Uterus (tissue), 4 donors: ENCODE measurements around the gene H1-8. TPM values are rescaled to one million over a fixed set of nuclear protein-coding genes. Genes with fewer than 3 reads are reported as not detected.

Experiments
- DNase-seq, 2 donors: peaks; one replicate each; pipeline ENCODE4 v3.0.0-alpha.2; 2019 to 2020
- H3K27ac ChIP-seq, 2 donors: fragments of 200-600 bp; sonication (generic); 1 replicate in 1 of 2; 2 replicates in 1 of 2; pipeline ENCODE4 v1.5.1; 2016 to 2018
- H3K27me3 ChIP-seq, 2 donors: fragments of 200-600 bp; sonication (generic); one replicate each; pipeline ENCODE4 v1.5.1; 2018 to 2019; ENCODE audit warnings: control low read depth in 1 of 2
- H3K36me3 ChIP-seq, 2 donors: fragments of 200-600 bp; sonication (generic); one replicate each; pipeline ENCODE4 v1.5.1; 2019; ENCODE audit warnings: control low read depth in 1 of 2
- H3K4me1 ChIP-seq, 2 donors: fragments of 200-600 bp; sonication (generic); one replicate each; pipeline ENCODE4 v1.5.1; 2018 to 2019; ENCODE audit warnings: control low read depth in 1 of 2
- H3K4me3 ChIP-seq, 2 donors: fragments of 200-600 bp; sonication (generic); 1 replicate in 1 of 2; 2 replicates in 1 of 2; pipeline ENCODE4 v1.5.1; 2018 to 2019; ENCODE audit warnings: mild to moderate bottlenecking in 1 of 2
- H3K9me3 ChIP-seq, 2 donors: fragments of 200-600 bp; sonication (generic); one replicate each; pipeline ENCODE4 v1.5.1; 2019; ENCODE audit warnings: control low read depth in 1 of 2
- POLR2A ChIP-seq, 2 donors: fragments of 450-650 bp; IDR thresholded peaks; one replicate each; pipeline ENCODE4 v1.6.1; 2016; ENCODE audit warnings: antibody characterized with exemption in 2 of 2, mild to moderate bottlenecking in 1 of 2, moderate library complexity in 1 of 2
- intact Hi-C: fragments of 100-400 bp; cut with DNase I; formaldehyde crosslinking; loops from one replicate; pipeline ENCODE4 v1.15.1; 2023; ENCODE audit warnings: low total_unique reads
- total RNA-seq, 4 donors: library from RNA; depleted of rRNA in 3 of 4; stranded (reverse); fragments of >200 nt in 3 of 4; gene quantifications; one replicate each; pipeline versions ENCODE4 v1.1.0 to v1.2.4, GENCODE V29; 2014 to 2023
- TF ChIP-seq, protein P1 (sequence below), 4 experiments: fragments of 200-600 bp in 2 of 4; fragments of 450-650 bp in 2 of 4; sonication (generic) in 2 of 4; IDR thresholded peaks; one replicate each; pipeline ENCODE4 v1.5.1; 2016 to 2019; ENCODE audit warnings: antibody characterized with exemption in 4 of 4, mild to moderate bottlenecking in 2 of 4, moderate library complexity in 1 of 4
- donor health status: DM: yes; HTN: yes; CAD: no.

The H1-8 gene
- total RNA-seq, 4 donors from 2014 or later = not detected

DNA sequence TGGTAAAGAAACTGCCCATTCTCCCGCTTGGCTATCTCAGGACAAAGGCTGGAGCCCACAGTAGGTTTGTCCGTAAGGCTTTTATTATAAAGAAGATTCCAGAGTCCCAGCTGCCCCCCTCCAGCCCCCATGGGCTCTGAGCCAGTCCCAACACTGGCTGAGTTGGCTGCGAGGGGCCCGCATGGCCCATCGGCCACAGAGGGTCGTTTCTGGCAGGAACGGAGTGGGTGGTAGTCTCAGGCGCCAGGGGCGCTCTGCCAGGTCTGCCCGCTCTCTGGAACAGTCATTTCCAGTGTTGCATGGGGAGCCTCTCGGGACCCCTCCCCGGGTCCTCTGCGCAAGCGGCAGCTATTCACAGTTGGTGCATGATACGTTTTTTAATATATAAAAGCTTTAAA lies 12.2 kb downstream of the H1-8 start:
- intact Hi-C loops = no loop called here
- no peak for DNase-seq
- no peaks in the 10 kb centered on the region for H3K36me3 ChIP-seq

DNA sequence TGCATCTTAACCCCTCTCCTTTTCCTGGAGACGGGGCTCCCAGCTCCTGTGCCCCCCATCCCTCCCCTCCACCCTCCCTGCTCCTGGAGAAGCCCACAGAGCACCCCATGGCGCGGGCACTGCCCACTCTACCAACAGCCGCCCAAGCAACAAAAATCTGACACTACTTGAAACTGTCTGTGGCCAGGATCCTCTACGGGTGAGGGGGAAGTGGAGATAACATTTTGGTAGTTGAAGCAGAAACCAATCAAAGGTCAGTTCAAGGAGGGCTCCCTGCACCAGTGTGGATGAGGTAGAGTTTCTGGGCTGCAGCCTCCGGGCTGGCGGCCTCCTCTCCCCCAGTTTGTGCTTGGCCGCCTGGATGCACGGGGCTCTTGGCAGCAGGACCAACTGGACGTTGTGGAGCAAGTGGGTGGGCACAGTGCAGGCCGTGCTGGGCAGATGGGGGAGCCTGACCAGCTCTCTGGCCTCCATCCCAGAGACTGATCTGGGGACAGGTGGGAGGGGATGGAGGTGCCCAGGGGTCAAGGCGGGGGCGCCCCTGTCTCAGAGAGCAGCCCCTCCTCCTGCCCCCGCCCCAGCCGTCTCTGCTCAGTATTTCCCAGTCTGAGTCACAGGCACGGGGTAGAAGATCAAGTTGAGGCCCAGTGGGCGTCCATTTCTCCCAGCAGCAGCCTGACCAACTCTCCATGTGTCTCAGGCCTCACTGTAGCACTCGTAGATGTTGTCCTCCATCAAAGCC lies 12.8 kb downstream of the H1-8 start:
- Histone ChIP-seq H3K9me3 (no peaks in the 10 kb centered on the region), H3K36me3 (no peaks in the 10 kb centered on the region), H3K27me3 (no peaks in the 10 kb centered on the region), H3K27ac (peak overlapping the region in 1 of 2 donors; percentile 44), H3K4me3 (no peak overlapping the region), H3K4me1 (peaks cover 0 to 22% of the 10 kb centered on the region in 2 donors)
- intact Hi-C loops = no loop called here
- no peak for DNase-seq
- TF ChIP-seq, protein P1, sequence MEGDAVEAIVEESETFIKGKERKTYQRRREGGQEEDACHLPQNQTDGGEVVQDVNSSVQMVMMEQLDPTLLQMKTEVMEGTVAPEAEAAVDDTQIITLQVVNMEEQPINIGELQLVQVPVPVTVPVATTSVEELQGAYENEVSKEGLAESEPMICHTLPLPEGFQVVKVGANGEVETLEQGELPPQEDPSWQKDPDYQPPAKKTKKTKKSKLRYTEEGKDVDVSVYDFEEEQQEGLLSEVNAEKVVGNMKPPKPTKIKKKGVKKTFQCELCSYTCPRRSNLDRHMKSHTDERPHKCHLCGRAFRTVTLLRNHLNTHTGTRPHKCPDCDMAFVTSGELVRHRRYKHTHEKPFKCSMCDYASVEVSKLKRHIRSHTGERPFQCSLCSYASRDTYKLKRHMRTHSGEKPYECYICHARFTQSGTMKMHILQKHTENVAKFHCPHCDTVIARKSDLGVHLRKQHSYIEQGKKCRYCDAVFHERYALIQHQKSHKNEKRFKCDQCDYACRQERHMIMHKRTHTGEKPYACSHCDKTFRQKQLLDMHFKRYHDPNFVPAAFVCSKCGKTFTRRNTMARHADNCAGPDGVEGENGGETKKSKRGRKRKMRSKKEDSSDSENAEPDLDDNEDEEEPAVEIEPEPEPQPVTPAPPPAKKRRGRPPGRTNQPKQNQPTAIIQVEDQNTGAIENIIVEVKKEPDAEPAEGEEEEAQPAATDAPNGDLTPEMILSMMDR (IDR thresholded peaks at IDR 0.05) = no peak
- no peak for TF ChIP-seq POLR2A (IDR thresholded peaks at IDR 0.05)

More for the DNA sequence above, 12.2 kb downstream of the H1-8 start:
- no peaks in the 10 kb centered on the region for H3K27me3 ChIP-seq
- H3K4me3 ChIP-seq = no peak overlapping the region
- peak overlapping the region; percentile 44 to 53 for H3K27ac ChIP-seq
- H3K4me1 ChIP-seq = peaks cover 0 to 17% of the 10 kb centered on the region in 2 donors
- H3K9me3 ChIP-seq = no peaks in the 10 kb centered on the region
- no peak for TF ChIP-seq POLR2A (IDR thresholded peaks at IDR 0.05)
- TF ChIP-seq, protein P1 (IDR thresholded peaks at IDR 0.05) = no peak

DNA sequence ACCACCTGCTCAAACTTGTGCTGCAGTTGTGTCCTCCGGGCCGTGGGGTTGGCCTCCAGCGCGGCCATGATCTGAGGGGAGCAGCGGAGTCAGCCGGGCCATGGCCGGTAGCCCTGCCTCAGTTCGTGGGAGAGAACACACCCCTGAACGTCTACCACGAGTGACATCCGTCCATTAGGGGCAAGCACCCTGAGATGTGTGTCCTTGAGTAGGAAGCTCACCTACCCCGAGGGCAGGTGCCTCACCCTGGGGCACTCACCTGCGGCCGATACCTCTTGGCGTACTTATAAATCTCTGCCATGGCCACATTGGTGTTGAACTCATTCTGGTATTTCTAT lies 13.4 kb downstream of the H1-8 start:
- H3K4me3 ChIP-seq = no peak overlapping the region
- no peaks in the 10 kb centered on the region for H3K9me3 ChIP-seq
- H3K27me3 ChIP-seq = no peaks in the 10 kb centered on the region
- TF ChIP-seq, protein P1 (IDR thresholded peaks at IDR 0.05) = no peak
- no peak for TF ChIP-seq POLR2A (IDR thresholded peaks at IDR 0.05)
- intact Hi-C loops = no loop called here
- H3K4me1 ChIP-seq = peaks cover 0 to 27% of the 10 kb centered on the region in 2 donors
- H3K36me3 ChIP-seq = no peaks in the 10 kb centered on the region
- no peak for DNase-seq
- H3K27ac ChIP-seq = peak overlapping the region in 1 of 2 donors; percentile 44

DNA sequence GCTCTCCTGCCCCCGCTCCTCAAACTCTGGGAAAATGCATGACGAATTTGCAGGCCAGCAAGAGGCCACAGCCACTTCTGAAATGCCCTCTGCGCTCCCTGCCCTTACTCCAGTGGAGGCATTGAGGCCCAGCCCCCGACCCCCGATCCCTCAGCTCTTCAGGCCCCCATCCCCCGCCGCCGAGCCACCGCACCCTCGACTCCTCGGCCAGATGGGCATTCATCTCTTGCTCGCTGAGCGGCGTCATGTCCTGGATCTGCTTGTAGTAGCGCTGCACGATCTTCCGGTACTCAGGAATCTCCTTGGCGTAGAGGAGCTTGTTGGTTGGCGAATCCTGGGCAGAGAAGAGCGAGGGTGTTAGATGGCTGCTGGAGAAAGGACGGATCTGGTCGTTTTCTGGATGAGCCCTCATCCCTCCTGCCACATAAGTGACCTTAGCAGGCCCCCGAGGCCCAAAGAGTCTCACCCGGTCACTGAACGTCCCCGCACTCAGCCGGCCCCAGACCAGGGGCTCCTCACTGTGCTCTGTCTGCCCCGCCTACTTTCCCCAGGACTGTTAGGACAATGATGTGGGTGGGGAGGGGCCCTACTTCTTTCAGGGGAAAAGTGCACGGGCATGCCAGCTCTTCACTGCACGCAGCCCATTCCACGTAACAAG lies 14.0 kb downstream of the H1-8 start:
- Histone ChIP-seq H3K9me3 (no peaks in the 10 kb centered on the region), H3K36me3 (no peaks in the 10 kb centered on the region), H3K27ac (peak overlapping the region; percentile 58 to 88), H3K27me3 (no peaks in the 10 kb centered on the region), H3K4me1 (peaks cover 0 to 33% of the 10 kb centered on the region in 2 donors), H3K4me3 (no peak overlapping the region)
- TF ChIP-seq, protein P1 (IDR thresholded peaks at IDR 0.05) = no peak
- no peak for TF ChIP-seq POLR2A (IDR thresholded peaks at IDR 0.05)
- no peak for DNase-seq
- intact Hi-C loops = no loop called here

DNA sequence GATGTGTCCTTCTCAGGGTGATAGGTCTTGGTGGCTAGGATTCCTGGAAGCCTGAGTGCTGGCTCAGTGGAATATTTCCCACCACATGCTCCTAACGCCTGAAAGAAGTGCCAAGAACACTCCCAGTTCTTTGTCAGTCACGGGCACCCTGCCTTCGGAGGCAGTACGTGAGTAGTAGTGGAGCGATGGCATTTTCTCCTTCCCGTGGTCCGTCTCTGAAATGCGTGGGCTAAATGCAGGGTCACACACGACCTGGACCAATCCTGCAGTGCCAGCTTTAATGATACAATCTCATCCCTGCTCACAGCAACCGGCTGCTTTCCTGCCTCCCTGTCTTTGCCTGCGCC lies 14.5 kb downstream of the H1-8 start:
- Histone ChIP-seq H3K27me3 (no peaks in the 10 kb centered on the region), H3K4me1 (peaks cover 0 to 33% of the 10 kb centered on the region in 2 donors), H3K4me3 (no peak overlapping the region), H3K36me3 (no peaks in the 10 kb centered on the region), H3K9me3 (no peaks in the 10 kb centered on the region), H3K27ac (peak overlapping the region; percentile 58 to 88)
- DNase-seq = peak in 1 of 2 donors; percentile 59
- TF ChIP-seq, protein P1 (IDR thresholded peaks at IDR 0.05) = no peak
- no peak for TF ChIP-seq POLR2A (IDR thresholded peaks at IDR 0.05)
- intact Hi-C loops = no loop called here
